Neural cell (in vitro differentiated cells): Measurements from ENCODE around the gene CNTD1. TPM values are rescaled to one million over a fixed set of nuclear protein-coding genes. Genes with fewer than 3 reads are reported as not detected.

Experiments
- H2AFZ ChIP-seq: fragments of 200-600, 300-800 bp; sonication (generic), shearing (Covaris generic); 2 replicates; pipeline ENCODE4 v1.6.0; 2014; ENCODE audit warnings: low read depth, mild to moderate bottlenecking, antibody characterized with exemption, low read length, moderate library complexity
- H3F3A ChIP-seq: fragments of 200-600 bp; shearing (Covaris generic); 2 replicates; pipeline ENCODE4 v1.6.1; 2016; ENCODE audit warnings: mild to moderate bottlenecking, moderate library complexity, mixed read lengths, antibody characterized with exemption, low read length; ENCODE audit not compliant: insufficient read depth, poor library complexity, severe bottlenecking
- H3K27ac ChIP-seq: fragments of 200-600, 300-800 bp; sonication (generic), shearing (Covaris generic); 2 replicates; pipeline ENCODE4 v1.5.1; 2014; ENCODE audit warnings: mild to moderate bottlenecking, low read length, moderate library complexity
- H3K27me3 ChIP-seq: fragments of 300-800, 200-600 bp; sonication (generic), shearing (Covaris generic); 2 replicates; pipeline ENCODE4 v1.6.0; 2014; ENCODE audit warnings: mild to moderate bottlenecking, low read depth, low read length, moderate library complexity; ENCODE audit not compliant: insufficient read depth
- H3K36me3 ChIP-seq: fragments of 300-800, 200-600 bp; sonication (generic), shearing (Covaris generic); 2 replicates; pipeline ENCODE4 v1.5.1; 2014; ENCODE audit warnings: mild to moderate bottlenecking, antibody characterized with exemption, low read length, moderate library complexity; ENCODE audit not compliant: insufficient read depth
- H3K4me2 ChIP-seq: fragments of 300-800, 200-600 bp; sonication (generic), shearing (Covaris generic); 2 replicates; pipeline ENCODE4 v1.6.0; 2014; ENCODE audit warnings: mild to moderate bottlenecking, low read length
- H3K4me3 ChIP-seq: fragments of 300-800, 200-600 bp; sonication (generic), shearing (Covaris generic); 2 replicates; pipeline ENCODE4 v1.5.1; 2014; ENCODE audit warnings: mild to moderate bottlenecking, low read length, moderate library complexity
- H3K79me2 ChIP-seq: fragments of 200-600 bp; shearing (Covaris generic); replicated peaks from 2 replicates; pipeline ENCODE4 v1.6.0; 2014; ENCODE audit warnings: mild to moderate bottlenecking, low read length, moderate library complexity; ENCODE audit not compliant: insufficient read depth
- H3K9ac ChIP-seq: fragments of 300-800, 200-600 bp; sonication (generic), shearing (Covaris generic); 2 replicates; pipeline ENCODE4 v1.6.1; 2016; ENCODE audit warnings: mild to moderate bottlenecking, low read length, mixed read lengths
- H3K9me2 ChIP-seq: fragments of 200-600 bp; shearing (Covaris generic); 2 replicates; pipeline ENCODE4 v1.6.1; 2016; ENCODE audit warnings: mild to moderate bottlenecking, low read length, mixed read lengths; ENCODE audit not compliant: insufficient read depth
- H3K9me3 ChIP-seq: fragments of 200-600, 300-800 bp; sonication (generic), shearing (Covaris generic); 2 replicates; pipeline ENCODE4 v1.6.1; 2016; ENCODE audit warnings: mild to moderate bottlenecking, mixed run types, low read length, moderate library complexity, mixed read lengths
- H4K20me1 ChIP-seq: fragments of 200-600 bp; shearing (Covaris generic); 2 replicates; pipeline ENCODE4 v1.6.1; 2016; ENCODE audit warnings: mild to moderate bottlenecking, mixed run types; ENCODE audit not compliant: insufficient read depth
- EP300 ChIP-seq: fragments of 450-650 bp; conservative IDR thresholded peaks from 2 replicates; pipeline ENCODE4 v1.6.1; 2014; ENCODE audit warnings: antibody characterized with exemption, mild to moderate bottlenecking, moderate library complexity; ENCODE audit not compliant: poor library complexity, severe bottlenecking
- EZH2 ChIP-seq: fragments of 200-600, 300-800 bp; shearing (Covaris generic), sonication (generic); IDR thresholded peaks from 2 replicates; pipeline ENCODE4 v1.6.1; 2014; ENCODE audit warnings: antibody characterized with exemption, low read length, borderline replicate concordance, mild to moderate bottlenecking; ENCODE audit not compliant: insufficient read depth, poor library complexity, severe bottlenecking
- MXI1 ChIP-seq: fragments of 450-650 bp; conservative IDR thresholded peaks from 2 replicates; pipeline ENCODE4 v1.6.1; 2014; ENCODE audit warnings: antibody characterized with exemption, mild to moderate bottlenecking; ENCODE audit not compliant: poor library complexity, severe bottlenecking
- POLR2AphosphoS5 ChIP-seq: IDR thresholded peaks from 2 replicates; pipeline ENCODE4 v1.6.1; 2012
- RAD21 ChIP-seq: fragments of 450-650 bp; conservative IDR thresholded peaks from 2 replicates; pipeline ENCODE4 v1.6.1; 2014; ENCODE audit warnings: antibody characterized with exemption, mild to moderate bottlenecking, moderate library complexity
- SMC3 ChIP-seq: fragments of 450-650 bp; conservative IDR thresholded peaks from 2 replicates; pipeline ENCODE4 v1.6.1; 2014; ENCODE audit warnings: antibody characterized with exemption, mild to moderate bottlenecking, moderate library complexity; ENCODE audit not compliant: poor library complexity
- TAF1 ChIP-seq: IDR thresholded peaks from 2 replicates; pipeline ENCODE4 v1.6.1; 2012; ENCODE audit warnings: low read depth
- polyA plus RNA-seq: library from polyadenylated mRNA; depleted of rRNA; stranded (reverse); fragments of >200 nt; gene quantifications from 2 replicates; pipeline ENCODE4 v1.2.3, GENCODE V29; 2014
- TF ChIP-seq, protein P1 (sequence below): fragments of 450-650 bp; IDR thresholded peaks from 2 replicates; pipeline ENCODE4 v1.5.1; 2014; ENCODE audit warnings: antibody characterized with exemption, mild to moderate bottlenecking, moderate library complexity; ENCODE audit not compliant: poor library complexity, severe bottlenecking
- TF ChIP-seq, protein P2 (sequence below): IDR thresholded peaks from 2 replicates; pipeline ENCODE4 v1.6.1; 2012; ENCODE audit warnings: borderline replicate concordance

CNTD1 gene
- polyA plus RNA-seq, 1 donor from 2014 or later = 0.21 TPM

DNA sequence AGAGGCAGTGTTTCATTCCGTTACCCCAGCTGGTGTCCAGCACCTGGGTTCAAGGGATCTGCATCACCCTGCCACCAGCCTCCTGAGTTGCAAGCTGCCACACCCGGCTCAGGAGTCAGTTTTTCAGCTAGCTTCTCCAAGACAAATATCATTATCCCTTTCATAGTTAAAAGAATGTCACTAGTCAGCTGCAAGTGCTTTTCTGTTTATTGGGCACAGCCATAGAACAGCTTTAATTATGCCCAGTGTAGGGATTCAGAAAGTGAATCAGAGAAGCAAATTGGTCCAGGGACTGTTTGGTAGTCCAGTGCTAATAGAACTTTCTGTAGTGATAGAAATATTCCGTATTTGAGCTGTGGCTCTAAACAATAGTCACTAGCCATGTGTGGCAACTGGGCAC is 49.4 kb downstream of the CNTD1 start:
- Histone ChIP-seq H3K4me3 (no peak overlapping the region), H3K9me2 (no peaks in the 10 kb centered on the region), H3F3A (no peaks in the 10 kb centered on the region), H3K27ac (no peak overlapping the region), H3K4me2 (no peak overlapping the region), H3K9me3 (no peaks in the 10 kb centered on the region), H3K36me3 (no peaks in the 10 kb centered on the region), H3K9ac (no peak overlapping the region), H2AFZ (no peak overlapping the region), H3K27me3 (no peaks in the 10 kb centered on the region), H3K79me2 (no peaks in the 10 kb centered on the region), H4K20me1 (no peaks in the 10 kb centered on the region)
- no peak for TF ChIP-seq POLR2AphosphoS5
- no peak for TF ChIP-seq TAF1
- TF ChIP-seq EP300 = no peak
- no peak for TF ChIP-seq SMC3
- TF ChIP-seq, protein P1, sequence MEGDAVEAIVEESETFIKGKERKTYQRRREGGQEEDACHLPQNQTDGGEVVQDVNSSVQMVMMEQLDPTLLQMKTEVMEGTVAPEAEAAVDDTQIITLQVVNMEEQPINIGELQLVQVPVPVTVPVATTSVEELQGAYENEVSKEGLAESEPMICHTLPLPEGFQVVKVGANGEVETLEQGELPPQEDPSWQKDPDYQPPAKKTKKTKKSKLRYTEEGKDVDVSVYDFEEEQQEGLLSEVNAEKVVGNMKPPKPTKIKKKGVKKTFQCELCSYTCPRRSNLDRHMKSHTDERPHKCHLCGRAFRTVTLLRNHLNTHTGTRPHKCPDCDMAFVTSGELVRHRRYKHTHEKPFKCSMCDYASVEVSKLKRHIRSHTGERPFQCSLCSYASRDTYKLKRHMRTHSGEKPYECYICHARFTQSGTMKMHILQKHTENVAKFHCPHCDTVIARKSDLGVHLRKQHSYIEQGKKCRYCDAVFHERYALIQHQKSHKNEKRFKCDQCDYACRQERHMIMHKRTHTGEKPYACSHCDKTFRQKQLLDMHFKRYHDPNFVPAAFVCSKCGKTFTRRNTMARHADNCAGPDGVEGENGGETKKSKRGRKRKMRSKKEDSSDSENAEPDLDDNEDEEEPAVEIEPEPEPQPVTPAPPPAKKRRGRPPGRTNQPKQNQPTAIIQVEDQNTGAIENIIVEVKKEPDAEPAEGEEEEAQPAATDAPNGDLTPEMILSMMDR = no peak
- TF ChIP-seq MXI1 = no peak
- no peak for TF ChIP-seq EZH2
- TF ChIP-seq, protein P2, sequence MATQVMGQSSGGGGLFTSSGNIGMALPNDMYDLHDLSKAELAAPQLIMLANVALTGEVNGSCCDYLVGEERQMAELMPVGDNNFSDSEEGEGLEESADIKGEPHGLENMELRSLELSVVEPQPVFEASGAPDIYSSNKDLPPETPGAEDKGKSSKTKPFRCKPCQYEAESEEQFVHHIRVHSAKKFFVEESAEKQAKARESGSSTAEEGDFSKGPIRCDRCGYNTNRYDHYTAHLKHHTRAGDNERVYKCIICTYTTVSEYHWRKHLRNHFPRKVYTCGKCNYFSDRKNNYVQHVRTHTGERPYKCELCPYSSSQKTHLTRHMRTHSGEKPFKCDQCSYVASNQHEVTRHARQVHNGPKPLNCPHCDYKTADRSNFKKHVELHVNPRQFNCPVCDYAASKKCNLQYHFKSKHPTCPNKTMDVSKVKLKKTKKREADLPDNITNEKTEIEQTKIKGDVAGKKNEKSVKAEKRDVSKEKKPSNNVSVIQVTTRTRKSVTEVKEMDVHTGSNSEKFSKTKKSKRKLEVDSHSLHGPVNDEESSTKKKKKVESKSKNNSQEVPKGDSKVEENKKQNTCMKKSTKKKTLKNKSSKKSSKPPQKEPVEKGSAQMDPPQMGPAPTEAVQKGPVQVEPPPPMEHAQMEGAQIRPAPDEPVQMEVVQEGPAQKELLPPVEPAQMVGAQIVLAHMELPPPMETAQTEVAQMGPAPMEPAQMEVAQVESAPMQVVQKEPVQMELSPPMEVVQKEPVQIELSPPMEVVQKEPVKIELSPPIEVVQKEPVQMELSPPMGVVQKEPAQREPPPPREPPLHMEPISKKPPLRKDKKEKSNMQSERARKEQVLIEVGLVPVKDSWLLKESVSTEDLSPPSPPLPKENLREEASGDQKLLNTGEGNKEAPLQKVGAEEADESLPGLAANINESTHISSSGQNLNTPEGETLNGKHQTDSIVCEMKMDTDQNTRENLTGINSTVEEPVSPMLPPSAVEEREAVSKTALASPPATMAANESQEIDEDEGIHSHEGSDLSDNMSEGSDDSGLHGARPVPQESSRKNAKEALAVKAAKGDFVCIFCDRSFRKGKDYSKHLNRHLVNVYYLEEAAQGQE = no peak
- TF ChIP-seq RAD21 = no peak

DNA sequence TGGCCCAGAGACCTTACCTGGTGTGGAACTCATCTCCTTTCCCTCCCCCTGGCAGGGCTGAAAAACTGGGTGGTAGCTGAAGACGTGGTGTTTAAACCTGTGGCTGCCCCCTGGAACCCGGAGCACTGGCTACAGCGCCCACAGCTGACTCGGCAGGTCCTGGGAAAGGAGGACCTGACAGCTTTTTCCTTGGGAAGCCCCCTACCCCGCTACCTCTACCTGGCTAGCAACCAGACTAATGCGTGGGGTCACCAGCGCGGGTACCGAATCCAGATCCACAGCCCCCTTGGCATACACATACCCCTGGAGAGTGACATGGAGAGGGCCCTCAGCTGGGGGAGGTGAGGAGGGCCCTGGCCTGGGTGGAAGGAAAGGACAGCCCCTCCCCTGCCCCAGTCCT is 50.4 kb downstream of the CNTD1 start:
- H2AFZ ChIP-seq = no peak overlapping the region
- no peaks in the 10 kb centered on the region for H3K36me3 ChIP-seq
- TF ChIP-seq POLR2AphosphoS5 (no peak), RAD21 (no peak), EP300 (no peak), MXI1 (no peak), TAF1 (no peak), SMC3 (no peak), EZH2 (no peak)
- TF ChIP-seq, protein P2 = no peak
- TF ChIP-seq, protein P1 = no peak
- H3K79me2 ChIP-seq = no peaks in the 10 kb centered on the region
- no peak overlapping the region for H3K4me2 ChIP-seq
- no peaks in the 10 kb centered on the region for H3K9me3 ChIP-seq
- H4K20me1 ChIP-seq = no peaks in the 10 kb centered on the region
- H3K9ac ChIP-seq = no peak overlapping the region
- H3K27me3 ChIP-seq = no peaks in the 10 kb centered on the region
- H3F3A ChIP-seq = no peaks in the 10 kb centered on the region
- no peak overlapping the region for H3K4me3 ChIP-seq
- H3K9me2 ChIP-seq = no peaks in the 10 kb centered on the region
- no peak overlapping the region for H3K27ac ChIP-seq
